Heart right ventricle (tissue), 16 donors: Measurements from ENCODE around the gene BNIP5. TPM values are rescaled to one million over a fixed set of nuclear protein-coding genes. Genes with fewer than 3 reads are reported as not detected.

ENCODE experiments used
- ATAC-seq, 8 donors: fragments of 200-7000 bp; cut with Tn5 transposase; one replicate each; pipeline ENCODE4 v1.9.1; 2020; ENCODE audit warnings: mild to moderate bottlenecking in 8 of 8, moderate library complexity in 8 of 8, moderate number of reproducible peaks in 1 of 8
- DNase-seq, 2 donors: peaks; one replicate each; pipeline ENCODE4 v3.0.0-alpha.2; 2020
- H3K27ac ChIP-seq, 10 donors: fragments of 200-600 bp; sonication (generic) in 2 of 10; one replicate each; pipeline versions ENCODE4 v1.5.0 to v1.8.0; 2020 to 2022; ENCODE audit warnings: mild to moderate bottlenecking in 3 of 10
- H3K27me3 ChIP-seq, 7 donors: fragments of 200-600 bp; one replicate each; pipeline ENCODE4 v1.8.0; 2021 to 2022; ENCODE audit warnings: mild to moderate bottlenecking in 2 of 7
- H3K36me3 ChIP-seq, 9 donors: fragments of 200-600 bp; sonication (generic) in 1 of 9; one replicate each; pipeline versions ENCODE4 v1.5.0 to v1.8.0; 2020 to 2022; ENCODE audit warnings: mild to moderate bottlenecking in 2 of 9
- H3K4me1 ChIP-seq, 9 donors: fragments of 200-600 bp; sonication (generic) in 1 of 9; one replicate each; pipeline versions ENCODE4 v1.5.0 to v1.8.0; 2020 to 2022; ENCODE audit warnings: mild to moderate bottlenecking in 4 of 9
- H3K4me3 ChIP-seq, 10 donors: fragments of 200-600 bp; sonication (generic) in 2 of 10; one replicate each; pipeline versions ENCODE4 v1.5.0 to v1.8.0; 2020 to 2022; ENCODE audit warnings: mild to moderate bottlenecking in 7 of 10, moderate library complexity in 2 of 10
- H3K9me3 ChIP-seq, 11 donors: fragments of 200-600 bp in 10 of 11; sonication (generic) in 2 of 11; one replicate each; pipeline versions ENCODE4 v1.5.0 to v1.8.0; 2013 to 2022; ENCODE audit warnings: mild to moderate bottlenecking in 2 of 11, control low read depth in 1 of 11, moderate library complexity in 1 of 11
- CTCF ChIP-seq, 9 donors: fragments of 200-600 bp; sonication (generic) in 2 of 9; IDR thresholded peaks; one replicate each; pipeline versions ENCODE4 v1.5.0 to v1.8.0; 2021 to 2022; ENCODE audit warnings: antibody characterized with exemption in 9 of 9, mild to moderate bottlenecking in 5 of 9, moderate library complexity in 1 of 9
- WGBS, 2 donors: extraction: QIAGEN DNeasy Blood & Tissue Kit; methylation state at CpG; one replicate each; pipeline ENCODE4 v1.1.7; 2013; ENCODE audit warnings: inconsistent platforms in 1 of 2; 5-methylcytosine and 5-hydroxymethylcytosine counted together
- intact Hi-C, 10 donors: fragments of 100-400 bp; cut with DNase I; formaldehyde crosslinking; loops; one replicate each; pipeline versions ENCODE4 v1.11.1 to v1.14.2; 2022
- polyA plus RNA-seq, 2 donors: library from polyadenylated mRNA; stranded (reverse); fragments of 200-250 nt; gene quantifications; one replicate each; pipeline ENCODE4 v1.2.3, GENCODE V29; 2013
- total RNA-seq, 10 donors: library from RNA; stranded (reverse); fragmentation: NEBNext Ultra II Directional in 3 of 10; extraction: Animal tissue kit (Norgen Biotek cat#: 25700) in 3 of 10; gene quantifications; one replicate each; pipeline versions ENCODE4 v1.2.1 to v1.2.4, GENCODE V29; 2021 to 2023
- donor health status: Arrhythmogenic right ventricular cardiomyopathy.
- donor health status: ischemic (EF 13 %, LVEDD 7.1; RV severe dilation, severe dysfunction).
- donor health status: healthy with polysubstance abuse.
- donor health status: DM: no; HTN: yes; CAD: no.
- donor health status: DM: no; HTN: no; CAD: no.
- donor health status: ischemic (EF 25% LVEDD 6.9; RV normal size, moderate dysfunction).
- donor health status: ischemic (EF 25% LVEDD 5.7; RV mildly dilated, moderate dysfunction).
- donor health status: healthy.
- donor health status: DM: yes; HTN: yes; CAD: no.
- donor health status: Ischemic cardiomyopathy.
- donor health status: ischemic (EF 35%, LVEDD 5.7; RV mildly dilated, moderate dysfunction).
- donor health status: nonischemic (EF 11% LVEDD 7.7; RV severe dilation, severe dysfunction).
- donor health status: DM: yes; HTN: yes; CAD: no.
- donor health status: PGD.
- donor health status: ischemic (EF 29% LVEDD 5.4; RV normal size, mild dysfunction).
- donor health status: nonischemic (EF 23%, LVEDD 6.1; RV moderate dilation, normal function).

BNIP5 gene
- total and polyA plus RNA-seq, 12 donors, result not detected

GRCh38 chr6:36318690-36319435 is 17.8 kb downstream of the BNIP5 start:
- intact Hi-C loops, result no loop called here
- Histone ChIP-seq H3K4me3 (no peak overlapping the region), H3K36me3 (no peaks in the 10 kb centered on the region), H3K4me1 (no peaks in the 10 kb centered on the region), H3K9me3 (no peaks in the 10 kb centered on the region), H3K27ac (no peak overlapping the region), H3K27me3 (peaks cover 0 to 22% (median 11%) of the 10 kb centered on the region in 7 donors)
- DNase-seq (no peak), ATAC-seq (no peak)
- no peak for TF ChIP-seq CTCF (IDR thresholded peaks at IDR 0.05)
- 68 to 80% methylated on average over 6 of the region's 6 CpGs for WGBS, 2 donors

GRCh38 chr6:36317623-36318022 is 19.1 kb downstream of the BNIP5 start:
- 85 to 90% methylated on average over 2 of the region's 2 CpGs for WGBS, 2 donors
- intact Hi-C loops, result no loop called here
- no peak for TF ChIP-seq CTCF (IDR thresholded peaks at IDR 0.05)
- Histone ChIP-seq H3K36me3 (no peaks in the 10 kb centered on the region), H3K4me1 (peaks cover 0 to 8% (median 0%) of the 10 kb centered on the region in 9 donors), H3K4me3 (no peak overlapping the region), H3K9me3 (no peaks in the 10 kb centered on the region), H3K27me3 (peaks cover 0 to 20% (median 14%) of the 10 kb centered on the region in 7 donors), H3K27ac (no peak overlapping the region)
- no peak for DNase-seq
- ATAC-seq, result no peak

GRCh38 chr6:36315921-36316320 is 20.8 kb downstream of the BNIP5 start:
- DNase-seq (no peak), ATAC-seq (no peak)
- Histone ChIP-seq H3K36me3 (no peaks in the 10 kb centered on the region), H3K4me3 (no peak overlapping the region), H3K27me3 (peaks cover 0 to 25% (median 8%) of the 10 kb centered on the region in 7 donors), H3K4me1 (peaks cover 0 to 10% (median 0%) of the 10 kb centered on the region in 9 donors), H3K27ac (no peak overlapping the region), H3K9me3 (no peaks in the 10 kb centered on the region)
- TF ChIP-seq CTCF (IDR thresholded peaks at IDR 0.05), result no peak
- 80 to 81% methylated on average over 5 of the region's 5 CpGs for WGBS, 2 donors
- intact Hi-C loops, result no loop called here

GRCh38 chr6:36314221-36315014 is 22.3 kb downstream of the BNIP5 start:
- 80 to 87% methylated on average over 3 of the region's 3 CpGs for WGBS, 2 donors
- H3K9me3 ChIP-seq, result no peaks in the 10 kb centered on the region
- ATAC-seq, result no peak

More at GRCh38 chr6:36314221-36315014, 22.3 kb downstream of the BNIP5 start:
- intact Hi-C loops, result no loop called here
- H3K27me3 ChIP-seq, result peaks cover 0 to 36% (median 18%) of the 10 kb centered on the region in 7 donors
- H3K4me1 ChIP-seq, result peaks cover 0 to 10% (median 0%) of the 10 kb centered on the region in 9 donors
- H3K4me3 ChIP-seq, result no peak overlapping the region
- no peak for DNase-seq
- no peak for TF ChIP-seq CTCF (IDR thresholded peaks at IDR 0.05)
- H3K27ac ChIP-seq, result no peak overlapping the region
- H3K36me3 ChIP-seq, result no peaks in the 10 kb centered on the region
